Liver (tissue), 9 donors: Measurements from ENCODE around the gene SWAP70. TPM values are rescaled to one million over a fixed set of nuclear protein-coding genes. Genes with fewer than 3 reads are reported as not detected.

Source experiments
- DNase-seq: peaks from one replicate; pipeline ENCODE4 v3.0.0-alpha.2; 2017; ENCODE audit warnings: low spot score
- H3K27ac ChIP-seq, 2 donors: one replicate each; pipeline ENCODE4 v1.7.0; 2013; ENCODE audit warnings: inconsistent platforms in 2 of 2, low read length in 2 of 2, control low read depth in 1 of 2, low read depth in 1 of 2, mild to moderate bottlenecking in 1 of 2
- H3K27me3 ChIP-seq, 4 donors: one replicate each; pipeline versions ENCODE4 v1.6.1 to v1.7.0; 2013; ENCODE audit warnings: low read length in 3 of 4, inconsistent platforms in 1 of 4, mild to moderate bottlenecking in 1 of 4, moderate library complexity in 1 of 4; ENCODE audit not compliant: control insufficient read depth in 4 of 4, insufficient read depth in 4 of 4
- H3K36me3 ChIP-seq, 4 donors: one replicate each; pipeline versions ENCODE4 v1.6.1 to v1.7.0; 2013; ENCODE audit warnings: low read length in 3 of 4, mild to moderate bottlenecking in 3 of 4, low read depth in 1 of 4, moderate library complexity in 1 of 4; ENCODE audit not compliant: control insufficient read depth in 4 of 4, insufficient read depth in 3 of 4
- H3K4me1 ChIP-seq, 4 donors: one replicate each; pipeline versions ENCODE4 v1.6.1 to v1.7.0; 2013; ENCODE audit warnings: low read length in 3 of 4, mild to moderate bottlenecking in 3 of 4, moderate library complexity in 1 of 4; ENCODE audit not compliant: control insufficient read depth in 4 of 4, insufficient read depth in 4 of 4
- H3K4me3 ChIP-seq, 3 donors: one replicate each; pipeline versions ENCODE4 v1.6.1 to v1.7.0; 2013; ENCODE audit warnings: low read length in 3 of 3, control low read depth in 1 of 3, low read depth in 1 of 3, mild to moderate bottlenecking in 1 of 3
- H3K9ac ChIP-seq, 2 donors: one replicate each; pipeline ENCODE4 v1.7.0; 2013; ENCODE audit warnings: low read length in 2 of 2, mild to moderate bottlenecking in 2 of 2, moderate library complexity in 2 of 2, control low read depth in 1 of 2, low read depth in 1 of 2
- H3K9me3 ChIP-seq, 4 donors: one replicate each; pipeline versions ENCODE4 v1.6.1 to v1.7.0; 2013; ENCODE audit warnings: low read length in 3 of 4; ENCODE audit not compliant: control insufficient read depth in 4 of 4
- ATF3 ChIP-seq: IDR thresholded peaks from 2 replicates; pipeline ENCODE4 v1.6.1; 2016; ENCODE audit warnings: antibody characterized with exemption
- EGR1 ChIP-seq, 2 donors: IDR thresholded peaks; 2 replicates each; pipeline ENCODE4 v1.6.1; 2016 to 2018; ENCODE audit warnings: antibody characterized with exemption in 2 of 2, low read depth in 2 of 2
- FOXA1 ChIP-seq: IDR thresholded peaks from 2 replicates; pipeline ENCODE4 v1.6.1; 2016; ENCODE audit warnings: antibody characterized with exemption
- FOXA2 ChIP-seq: IDR thresholded peaks from 2 replicates; pipeline ENCODE4 v1.6.1; 2016; ENCODE audit warnings: antibody characterized with exemption
- GABPA ChIP-seq, 2 donors: IDR thresholded peaks in 1 of 2; conservative IDR thresholded peaks in 1 of 2; 2 replicates each; pipeline ENCODE4 v1.6.1; 2016; ENCODE audit warnings: antibody characterized with exemption in 2 of 2, mild to moderate bottlenecking in 1 of 2, moderate library complexity in 1 of 2
- HNF4A ChIP-seq, 2 donors: conservative IDR thresholded peaks; 2 replicates each; pipeline ENCODE4 v1.6.1; 2016; ENCODE audit warnings: antibody characterized with exemption in 2 of 2, mild to moderate bottlenecking in 2 of 2
- HNF4G ChIP-seq: IDR thresholded peaks from 2 replicates; pipeline ENCODE4 v1.6.1; 2016; ENCODE audit warnings: antibody characterized with exemption
- JUND ChIP-seq, 2 donors: IDR thresholded peaks; 2 replicates each; pipeline ENCODE4 v1.6.1; 2016; ENCODE audit warnings: antibody characterized with exemption in 2 of 2
- NR2F2 ChIP-seq: IDR thresholded peaks from 2 replicates; pipeline ENCODE4 v1.6.1; 2016; ENCODE audit warnings: antibody characterized with exemption
- RAD21 ChIP-seq, 2 donors: IDR thresholded peaks; 2 replicates each; pipeline ENCODE4 v1.6.1; 2016; ENCODE audit warnings: antibody characterized with exemption in 2 of 2, mild to moderate bottlenecking in 2 of 2
- REST ChIP-seq: IDR thresholded peaks from 2 replicates; pipeline ENCODE4 v1.6.1; 2016; ENCODE audit warnings: antibody characterized with exemption, mild to moderate bottlenecking
- RXRA ChIP-seq, 2 donors: IDR thresholded peaks; 2 replicates each; pipeline ENCODE4 v1.6.1; 2017 to 2018; ENCODE audit warnings: antibody characterized with exemption in 2 of 2, mild to moderate bottlenecking in 1 of 2
- SP1 ChIP-seq: IDR thresholded peaks from 2 replicates; pipeline ENCODE4 v1.6.1; 2018; ENCODE audit warnings: antibody characterized with exemption, mild to moderate bottlenecking
- TAF1 ChIP-seq: conservative IDR thresholded peaks from 2 replicates; pipeline ENCODE4 v1.6.1; 2016; ENCODE audit warnings: antibody characterized with exemption, mild to moderate bottlenecking
- YY1 ChIP-seq: IDR thresholded peaks from 2 replicates; pipeline ENCODE4 v1.6.1; 2016; ENCODE audit warnings: antibody characterized with exemption, mild to moderate bottlenecking
- ZBTB33 ChIP-seq: IDR thresholded peaks from 2 replicates; pipeline ENCODE4 v1.6.1; 2016; ENCODE audit warnings: antibody characterized with exemption
- WGBS: extraction: QIAGEN DNeasy Blood & Tissue Kit; methylation state at CpG from one replicate; pipeline ENCODE4 v1.1.7; 2013; 5-methylcytosine and 5-hydroxymethylcytosine counted together
- polyA plus RNA-seq, 2 donors: library from polyadenylated mRNA; stranded (reverse) in 1 of 2; unstranded in 1 of 2; fragments of 200-250 nt in 1 of 2; fragments of >200 nt in 1 of 2; fragmentation: Nextera tagmentation in 1 of 2; extraction: Ambion mirVana in 1 of 2; gene quantifications; one replicate each; pipeline versions ENCODE4 v1.2.1 to v1.2.3, GENCODE V29; 2013 to 2015
- total RNA-seq, 2 donors: library from RNA; depleted of rRNA; stranded (reverse); fragments of >200 nt; gene quantifications; one replicate each; pipeline ENCODE4 v1.2.3, GENCODE V29; 2014
- TF ChIP-seq, protein P1 (sequence below): fragments of 150-350 bp; IDR thresholded peaks from 2 replicates; pipeline ENCODE4 v1.5.1; 2017; ENCODE audit warnings: improper control_type of control experiment, low read depth, low read length; ENCODE audit not compliant: missing input control
- TF ChIP-seq, protein P2 (sequence below): IDR thresholded peaks from 2 replicates; pipeline ENCODE4 v1.6.1; 2016; ENCODE audit warnings: antibody characterized with exemption
- donor health status: healthy.
- donor health status: healthy.
- donor health status: healthy.
- donor health status: healthy.
- donor health status: healthy.

Gene SWAP70
- total and polyA plus RNA-seq, 4 donors = 4.0 to 8.4 (median 5.8) TPM

GRCh38 chr11:9780929-9781328, 117.1 kb downstream of the SWAP70 start:
- H3K4me1 ChIP-seq = no peaks in the 10 kb centered on the region
- H3K36me3 ChIP-seq = peaks cover 4 to 42% (median 33%) of the 10 kb centered on the region in 4 donors
- H3K27me3 ChIP-seq = no peaks in the 10 kb centered on the region
- no peak for TF ChIP-seq ZBTB33
- TF ChIP-seq RXRA (IDR thresholded peaks at IDR 0.05) = no peak
- TF ChIP-seq YY1 = no peak
- no peak for TF ChIP-seq SP1
- TF ChIP-seq EGR1 (IDR thresholded peaks at IDR 0.05; ENCODE audit: low read depth in 2 of 2) = no peak
- no peak for TF ChIP-seq RAD21 (IDR thresholded peaks at IDR 0.05)
- no peak for TF ChIP-seq FOXA1
- TF ChIP-seq TAF1 = no peak
- no peak for TF ChIP-seq HNF4G
- no peak for TF ChIP-seq REST
- no peak for TF ChIP-seq JUND (IDR thresholded peaks at IDR 0.05)
- TF ChIP-seq HNF4A (conservative IDR thresholded peaks at IDR 0.05) = no peak
- TF ChIP-seq, protein P1, sequence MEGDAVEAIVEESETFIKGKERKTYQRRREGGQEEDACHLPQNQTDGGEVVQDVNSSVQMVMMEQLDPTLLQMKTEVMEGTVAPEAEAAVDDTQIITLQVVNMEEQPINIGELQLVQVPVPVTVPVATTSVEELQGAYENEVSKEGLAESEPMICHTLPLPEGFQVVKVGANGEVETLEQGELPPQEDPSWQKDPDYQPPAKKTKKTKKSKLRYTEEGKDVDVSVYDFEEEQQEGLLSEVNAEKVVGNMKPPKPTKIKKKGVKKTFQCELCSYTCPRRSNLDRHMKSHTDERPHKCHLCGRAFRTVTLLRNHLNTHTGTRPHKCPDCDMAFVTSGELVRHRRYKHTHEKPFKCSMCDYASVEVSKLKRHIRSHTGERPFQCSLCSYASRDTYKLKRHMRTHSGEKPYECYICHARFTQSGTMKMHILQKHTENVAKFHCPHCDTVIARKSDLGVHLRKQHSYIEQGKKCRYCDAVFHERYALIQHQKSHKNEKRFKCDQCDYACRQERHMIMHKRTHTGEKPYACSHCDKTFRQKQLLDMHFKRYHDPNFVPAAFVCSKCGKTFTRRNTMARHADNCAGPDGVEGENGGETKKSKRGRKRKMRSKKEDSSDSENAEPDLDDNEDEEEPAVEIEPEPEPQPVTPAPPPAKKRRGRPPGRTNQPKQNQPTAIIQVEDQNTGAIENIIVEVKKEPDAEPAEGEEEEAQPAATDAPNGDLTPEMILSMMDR = no peak
- TF ChIP-seq, protein P2, sequence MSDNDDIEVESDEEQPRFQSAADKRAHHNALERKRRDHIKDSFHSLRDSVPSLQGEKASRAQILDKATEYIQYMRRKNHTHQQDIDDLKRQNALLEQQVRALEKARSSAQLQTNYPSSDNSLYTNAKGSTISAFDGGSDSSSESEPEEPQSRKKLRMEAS = no peak
- no peak for TF ChIP-seq ATF3
- no peak for TF ChIP-seq FOXA2
- TF ChIP-seq GABPA (IDR thresholded peaks at IDR 0.05 in 1 of 2, conservative IDR thresholded peaks at IDR 0.05 in 1 of 2) = no peak
- H3K4me3 ChIP-seq = no peak overlapping the region
- no peak overlapping the region for H3K9ac ChIP-seq
- H3K27ac ChIP-seq = no peak overlapping the region
- WGBS = 96% methylated on average over 4 of the region's 4 CpGs
- H3K9me3 ChIP-seq = no peaks in the 10 kb centered on the region
- DNase-seq = no peak

DNA sequence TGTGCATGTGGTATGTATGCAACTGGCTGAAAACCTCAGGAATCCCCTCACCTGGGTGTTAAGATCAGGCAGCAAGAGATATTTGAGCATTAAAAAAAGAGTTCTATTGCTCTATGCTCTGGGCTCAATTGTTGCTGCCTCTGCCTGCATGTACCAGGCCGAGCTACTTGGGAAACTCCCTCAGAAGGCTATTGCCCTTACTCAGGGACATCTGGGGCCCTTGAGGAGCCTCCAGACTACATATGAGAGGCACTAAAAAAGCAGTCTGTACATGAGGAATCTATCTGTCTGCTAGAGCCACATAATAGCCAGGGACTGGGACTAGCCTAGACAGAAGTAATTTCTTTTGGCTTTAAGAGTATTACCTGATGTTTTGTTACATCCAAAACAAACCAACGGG, 120.1 kb downstream of the SWAP70 start:
- Histone ChIP-seq H3K36me3 (peaks cover 8 to 57% (median 38%) of the 10 kb centered on the region in 4 donors), H3K4me1 (no peaks in the 10 kb centered on the region), H3K9me3 (no peaks in the 10 kb centered on the region), H3K27me3 (no peaks in the 10 kb centered on the region), H3K4me3 (no peak overlapping the region), H3K9ac (no peak overlapping the region), H3K27ac (no peak overlapping the region)
- 87% methylated on average over 2 of the region's 2 CpGs for WGBS
- DNase-seq = no peak
- TF ChIP-seq JUND (IDR thresholded peaks at IDR 0.05) (no peak), NR2F2 (no peak), FOXA2 (no peak), YY1 (no peak), SP1 (no peak), TAF1 (no peak), HNF4G (no peak), REST (no peak), HNF4A (conservative IDR thresholded peaks at IDR 0.05) (no peak)
- TF ChIP-seq, protein P1 = no peak
